Ovary (tissue), 9 donors: ENCODE measurements around the gene PIGO. TPM values are rescaled to one million over a fixed set of nuclear protein-coding genes. Genes with fewer than 3 reads are reported as not detected.

Source experiments
- DNase-seq, 5 donors: peaks; one replicate each; pipeline ENCODE4 v3.0.0-alpha.2; 2019 to 2020
- H3K27ac ChIP-seq, 2 donors: fragments of 200-600 bp; one replicate each; pipeline versions ENCODE4 v1.5.1 to v1.8.0; 2019 to 2022
- H3K27me3 ChIP-seq: fragments of 200-600 bp; one replicate; pipeline ENCODE4 v1.8.0; 2022
- H3K36me3 ChIP-seq: fragments of 200-600 bp; sonication (generic); one replicate; pipeline ENCODE4 v1.5.1; 2019
- H3K4me1 ChIP-seq: one replicate; pipeline ENCODE4 v1.8.1; 2013; ENCODE audit warnings: mild to moderate bottlenecking, moderate library complexity; ENCODE audit not compliant: insufficient read depth
- H3K4me3 ChIP-seq: fragments of 200-600 bp; sonication (generic); one replicate; pipeline ENCODE4 v1.5.1; 2017
- H3K9me3 ChIP-seq, 2 donors: fragments of 200-600 bp in 1 of 2; sonication (generic) in 1 of 2; one replicate each; pipeline versions ENCODE4 v1.5.1 to v1.8.1; 2013 to 2019; ENCODE audit warnings: mild to moderate bottlenecking in 1 of 2, moderate library complexity in 1 of 2
- EP300 ChIP-seq: sonication (generic); formaldehyde crosslinking; IDR thresholded peaks from one replicate; pipeline ENCODE4 v1.6.1; 2017; ENCODE audit warnings: antibody characterized with exemption
- POLR2A ChIP-seq: fragments of 450-650 bp; IDR thresholded peaks from one replicate; pipeline ENCODE4 v1.6.1; 2017; ENCODE audit warnings: antibody characterized with exemption, mild to moderate bottlenecking, moderate library complexity
- WGBS, 3 donors: extraction: QIAGEN DNeasy Blood & Tissue Kit in 1 of 3; methylation state at CpG; one replicate each; pipeline versions ENCODE4 v1.1.5 to v1.1.7; 2013 to 2017; 5-methylcytosine and 5-hydroxymethylcytosine counted together
- intact Hi-C, 4 donors: fragments of 100-400 bp; cut with DNase I; formaldehyde crosslinking; loops; one replicate each; pipeline versions ENCODE4 v1.11.0 to v1.15.1; 2022 to 2023
- polyA plus RNA-seq, 2 donors: library from polyadenylated mRNA; stranded (reverse); fragments of 200-250 nt in 1 of 2; fragments of 350-450 nt in 1 of 2; fragmentation: Illumina TruSeq in 1 of 2; extraction: RNeasy Lipid Tissue Mini Kit (QIAGEN cat#74804) in 1 of 2; gene quantifications; one replicate each; pipeline ENCODE4 v1.2.3, GENCODE V29; 2013 to 2014
- total RNA-seq, 7 donors: library from RNA; depleted of rRNA in 2 of 7; stranded (reverse); fragments of >200 nt in 2 of 7; fragmentation: NEBNext Ultra II Directional in 3 of 7; extraction: Animal tissue kit (Norgen Biotek cat#: 25700) in 3 of 7; gene quantifications; one replicate each; pipeline versions ENCODE4 v1.1.0 to v1.2.4, GENCODE V29; 2016 to 2023
- TF ChIP-seq, protein P1 (sequence below), 3 donors: fragments of 450-650 bp in 2 of 3; fragments of 200-600 bp in 1 of 3; IDR thresholded peaks; one replicate each; pipeline versions ENCODE4 v1.5.1 to v1.8.0; 2016 to 2022; ENCODE audit warnings: antibody characterized with exemption in 3 of 3, mild to moderate bottlenecking in 1 of 3
- donor health status: DM: no; HTN: no; CAD: no; lungs with moderate emphysema.
- donor health status: DM: no; HTN: no; CAD: no.
- donor health status: Bipolar disorder and iron deficiency.
- donor health status: DM: yes; HTN: yes; CAD: no.
- donor health status: DM: no; HTN: no; CAD: no.
- donor health status: DM: yes; HTN: yes; CAD: no.

The PIGO gene
- total and polyA plus RNA-seq, 9 donors, result 12.9 to 22.8 (median 19.6) TPM

GRCh38 chr9:35105126-35105525 is 8.7 kb upstream of the PIGO start:
- no peak for TF ChIP-seq POLR2A
- no peak for TF ChIP-seq EP300
- TF ChIP-seq, protein P1, sequence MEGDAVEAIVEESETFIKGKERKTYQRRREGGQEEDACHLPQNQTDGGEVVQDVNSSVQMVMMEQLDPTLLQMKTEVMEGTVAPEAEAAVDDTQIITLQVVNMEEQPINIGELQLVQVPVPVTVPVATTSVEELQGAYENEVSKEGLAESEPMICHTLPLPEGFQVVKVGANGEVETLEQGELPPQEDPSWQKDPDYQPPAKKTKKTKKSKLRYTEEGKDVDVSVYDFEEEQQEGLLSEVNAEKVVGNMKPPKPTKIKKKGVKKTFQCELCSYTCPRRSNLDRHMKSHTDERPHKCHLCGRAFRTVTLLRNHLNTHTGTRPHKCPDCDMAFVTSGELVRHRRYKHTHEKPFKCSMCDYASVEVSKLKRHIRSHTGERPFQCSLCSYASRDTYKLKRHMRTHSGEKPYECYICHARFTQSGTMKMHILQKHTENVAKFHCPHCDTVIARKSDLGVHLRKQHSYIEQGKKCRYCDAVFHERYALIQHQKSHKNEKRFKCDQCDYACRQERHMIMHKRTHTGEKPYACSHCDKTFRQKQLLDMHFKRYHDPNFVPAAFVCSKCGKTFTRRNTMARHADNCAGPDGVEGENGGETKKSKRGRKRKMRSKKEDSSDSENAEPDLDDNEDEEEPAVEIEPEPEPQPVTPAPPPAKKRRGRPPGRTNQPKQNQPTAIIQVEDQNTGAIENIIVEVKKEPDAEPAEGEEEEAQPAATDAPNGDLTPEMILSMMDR (IDR thresholded peaks at IDR 0.05), result no peak
- intact Hi-C loops, result no loop called here

GRCh38 chr9:35104586-35104985 is 8.2 kb upstream of the PIGO start:
- no peaks in the 10 kb centered on the region for H3K9me3 ChIP-seq
- no peak overlapping the region for H3K27ac ChIP-seq
- DNase-seq, result no peak
- TF ChIP-seq POLR2A (no peak), EP300 (no peak)
- TF ChIP-seq, protein P1 (IDR thresholded peaks at IDR 0.05), result no peak
- no peaks in the 10 kb centered on the region for H3K27me3 ChIP-seq
- no peak overlapping the region for H3K4me3 ChIP-seq
- 80 to 90% (median 82%) methylated on average over 4 of the region's 4 CpGs for WGBS, 3 donors
- no peaks in the 10 kb centered on the region for H3K36me3 ChIP-seq
- peaks cover 12% of the 10 kb centered on the region for H3K4me1 ChIP-seq
- intact Hi-C loops, result no loop called here

More at GRCh38 chr9:35105126-35105525, 8.7 kb upstream of the PIGO start:
- DNase-seq, result no peak
- Histone ChIP-seq H3K9me3 (no peaks in the 10 kb centered on the region), H3K4me1 (peaks cover 15% of the 10 kb centered on the region), H3K27me3 (no peaks in the 10 kb centered on the region), H3K36me3 (no peaks in the 10 kb centered on the region), H3K27ac (no peak overlapping the region), H3K4me3 (no peak overlapping the region)
- 80 to 84% (median 83%) methylated on average over 12 of the region's 12 CpGs for WGBS, 3 donors

DNA sequence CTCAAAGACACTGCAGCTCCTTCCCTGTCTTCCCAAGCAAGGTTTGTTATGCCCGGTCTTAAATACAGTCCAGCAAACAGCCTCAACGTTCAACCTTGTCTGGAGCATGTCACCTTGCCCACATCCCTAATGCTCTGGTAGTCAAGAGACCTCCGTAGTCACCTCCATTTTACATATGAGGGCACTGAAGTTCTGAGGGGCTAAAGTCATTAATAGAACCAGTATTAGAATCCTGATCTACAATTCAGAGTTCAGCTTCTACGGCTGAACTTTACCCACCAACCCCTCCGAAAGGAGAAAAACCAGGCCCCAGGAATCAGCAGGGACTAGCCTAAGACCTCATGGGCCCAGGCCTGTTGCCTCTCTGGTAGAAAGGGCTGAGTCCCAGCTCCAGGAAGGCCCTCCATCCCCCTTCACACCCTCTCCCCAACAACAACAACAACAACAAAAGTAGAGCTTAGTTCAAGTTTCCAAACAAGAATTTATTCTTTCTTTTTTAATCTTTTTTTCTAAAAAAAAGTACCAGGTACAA is 7.3 kb upstream of the PIGO start:
- Histone ChIP-seq H3K4me1 (peaks cover 12% of the 10 kb centered on the region), H3K27me3 (no peaks in the 10 kb centered on the region), H3K4me3 (no peak overlapping the region), H3K9me3 (no peaks in the 10 kb centered on the region), H3K36me3 (no peaks in the 10 kb centered on the region), H3K27ac (peak overlapping the region in 1 of 2 donors; percentile 62)
- DNase-seq, result no peak
- TF ChIP-seq EP300, result no peak
- WGBS, 3 donors, result 27 to 31% (median 30%) methylated on average over 5 of the region's 5 CpGs
- intact Hi-C loops, result no loop called here

- intact Hi-C loops, result no loop called here
- peak within 1 kb of the TSS; percentile 59 for H3K4me3 ChIP-seq
- DNase-seq, result peak; percentile 92 to 96 (median 93)
These were observed 6.6 kb upstream of the PIGO start, which contains the start of gene STOML2 for GRCh38 chr9:35102769-35103659. STOML2 (minus strand) TSS chr9:35103131; CDS start chr9:35103094, 37 bp downstream.

More at GRCh38 chr9:35102769-35103659, 6.6 kb upstream of the PIGO start, which contains the start of gene STOML2:
- peak within 1 kb of the TSS; percentile 62 to 64 for H3K27ac ChIP-seq
- TF ChIP-seq, protein P1 (IDR thresholded peaks at IDR 0.05), result no peak
- TF ChIP-seq POLR2A, result peak; percentile 76
- no peaks in the 10 kb centered on the region for H3K9me3 ChIP-seq
- WGBS, 3 donors, result 0 to 1% (median 1%) methylated on average over 57 of the region's 57 CpGs
- H3K27me3 ChIP-seq, result no peaks in the 10 kb centered on the region
- peaks cover 12% of the 10 kb centered on the region for H3K4me1 ChIP-seq
- H3K36me3 ChIP-seq, result no peaks in the 10 kb centered on the region
